Measurements from ENCODE around the gene PMFBP1.

DNA sequence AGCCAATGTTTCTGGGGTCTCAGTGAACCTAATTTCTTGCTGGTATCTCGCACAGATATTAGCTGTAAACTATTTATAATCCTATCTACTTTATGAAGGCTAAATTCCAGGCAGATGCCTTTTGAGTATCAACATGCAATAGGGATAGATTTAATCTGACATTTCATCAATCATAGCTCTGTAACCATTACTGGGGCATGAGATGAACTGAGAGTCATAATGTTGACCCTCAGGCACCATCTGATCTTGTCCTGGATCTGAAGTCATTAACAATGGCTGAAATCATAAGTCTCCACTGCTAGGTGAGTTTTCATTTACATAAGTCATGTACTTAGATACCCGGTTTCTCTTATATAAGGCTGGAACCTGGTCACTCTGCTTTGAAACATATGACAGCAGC lies 3.6 kb downstream of the PMFBP1 start:
- TF ChIP-seq, protein P1, sequence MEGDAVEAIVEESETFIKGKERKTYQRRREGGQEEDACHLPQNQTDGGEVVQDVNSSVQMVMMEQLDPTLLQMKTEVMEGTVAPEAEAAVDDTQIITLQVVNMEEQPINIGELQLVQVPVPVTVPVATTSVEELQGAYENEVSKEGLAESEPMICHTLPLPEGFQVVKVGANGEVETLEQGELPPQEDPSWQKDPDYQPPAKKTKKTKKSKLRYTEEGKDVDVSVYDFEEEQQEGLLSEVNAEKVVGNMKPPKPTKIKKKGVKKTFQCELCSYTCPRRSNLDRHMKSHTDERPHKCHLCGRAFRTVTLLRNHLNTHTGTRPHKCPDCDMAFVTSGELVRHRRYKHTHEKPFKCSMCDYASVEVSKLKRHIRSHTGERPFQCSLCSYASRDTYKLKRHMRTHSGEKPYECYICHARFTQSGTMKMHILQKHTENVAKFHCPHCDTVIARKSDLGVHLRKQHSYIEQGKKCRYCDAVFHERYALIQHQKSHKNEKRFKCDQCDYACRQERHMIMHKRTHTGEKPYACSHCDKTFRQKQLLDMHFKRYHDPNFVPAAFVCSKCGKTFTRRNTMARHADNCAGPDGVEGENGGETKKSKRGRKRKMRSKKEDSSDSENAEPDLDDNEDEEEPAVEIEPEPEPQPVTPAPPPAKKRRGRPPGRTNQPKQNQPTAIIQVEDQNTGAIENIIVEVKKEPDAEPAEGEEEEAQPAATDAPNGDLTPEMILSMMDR (conservative IDR thresholded peaks at IDR 0.05) = no peak
- no peak for TF ChIP-seq EZH2 (IDR thresholded peaks at IDR 0.05; ENCODE audit: low read depth)

All from PC-9 (cell line).